Fibroblast of lung (primary cell): ENCODE results near the gene FUT1. TPM values are rescaled to one million over a fixed set of nuclear protein-coding genes. Genes with fewer than 3 reads are reported as not detected.

ENCODE experiments used
- DNase-seq, 2 donors: peaks; one replicate each; pipeline versions ENCODE4 v3.0.0 to v3.0.0-alpha.2; 2010; ENCODE audit warnings: low read depth in 2 of 2
- H2AFZ ChIP-seq: 2 replicates; pipeline ENCODE4 v1.5.1; 2012; ENCODE audit warnings: low read length, control low read depth, inconsistent platforms
- H3K27ac ChIP-seq: 2 replicates; pipeline ENCODE4 v1.5.1; 2011; ENCODE audit warnings: low read length, control low read depth; ENCODE audit not compliant: insufficient read depth
- H3K27me3 ChIP-seq: 2 replicates; pipeline ENCODE4 v1.5.1; 2011; ENCODE audit warnings: mild to moderate bottlenecking, low read length; ENCODE audit not compliant: control insufficient read depth, insufficient read depth
- H3K36me3 ChIP-seq: 2 replicates; pipeline ENCODE4 v1.5.1; 2011; ENCODE audit warnings: low read length; ENCODE audit not compliant: control insufficient read depth, insufficient read depth
- H3K4me1 ChIP-seq: 2 replicates; pipeline ENCODE4 v1.5.1; 2011; ENCODE audit warnings: low read length; ENCODE audit not compliant: control insufficient read depth, insufficient read depth; ENCODE audit errors: extremely low read depth
- H3K4me2 ChIP-seq: 2 replicates; pipeline ENCODE4 v1.5.1; 2011; ENCODE audit warnings: low read length, control low read depth; ENCODE audit not compliant: insufficient read depth; ENCODE audit errors: extremely low read depth
- H3K4me3 ChIP-seq, 4 experiments: fragments of 200-600 bp in 1 of 4; sonication (generic) in 1 of 4; replicated peaks in 1 of 4; 2 replicates each; pipeline ENCODE4 v1.5.1; 2011 to 2016; ENCODE audit warnings: low read length in 4 of 4, low read depth in 3 of 4, mild to moderate bottlenecking in 3 of 4, control low read depth in 2 of 4, inconsistent platforms in 1 of 4, mixed read lengths in 1 of 4; ENCODE audit not compliant: insufficient read depth in 1 of 4; ENCODE audit errors: control extremely low read depth in 1 of 4
- H3K79me2 ChIP-seq: 2 replicates; pipeline ENCODE4 v1.5.1; 2012; ENCODE audit warnings: mild to moderate bottlenecking, low read length, inconsistent platforms; ENCODE audit not compliant: control insufficient read depth, insufficient read depth
- H3K9ac ChIP-seq: 2 replicates; pipeline ENCODE4 v1.5.1; 2011; ENCODE audit warnings: mild to moderate bottlenecking, low read length, control low read depth; ENCODE audit not compliant: insufficient read depth
- H3K9me3 ChIP-seq: 2 replicates; pipeline ENCODE4 v1.5.1; 2012; ENCODE audit warnings: low read depth, low read length; ENCODE audit not compliant: control insufficient read depth, insufficient read depth
- H4K20me1 ChIP-seq: 2 replicates; pipeline ENCODE4 v1.5.1; 2011; ENCODE audit warnings: low read length; ENCODE audit not compliant: control insufficient read depth, insufficient read depth; ENCODE audit errors: extremely low read depth
- CTCF ChIP-seq, 2 donors: IDR thresholded peaks in 1 of 2; conservative IDR thresholded peaks in 1 of 2; 1 replicate in 1 of 2; 2 replicates in 1 of 2; pipeline ENCODE4 v1.5.1; 2011 to 2012; ENCODE audit warnings: low read length in 2 of 2, control low read depth in 1 of 2, inconsistent platforms in 1 of 2, low read depth in 1 of 2, mild to moderate bottlenecking in 1 of 2
- EZH2 ChIP-seq: IDR thresholded peaks from 2 replicates; pipeline ENCODE4 v1.5.1; 2012; ENCODE audit warnings: low read length, control low read depth, mild to moderate bottlenecking; ENCODE audit errors: missing control alignments
- polyA plus RNA-seq, 2 donors: library from polyadenylated mRNA; depleted of rRNA in 1 of 2; stranded (reverse) in 1 of 2; unstranded in 1 of 2; fragments of >200 nt; gene quantifications; 2 replicates each; pipeline ENCODE4 v1.2.1, GENCODE V29; 2011 to 2012; ENCODE audit warnings: missing spikeins in 1 of 2
- total RNA-seq: library from RNA; depleted of rRNA; stranded (reverse); fragments of >200 nt; gene quantifications from 2 replicates; pipeline ENCODE4 v1.2.1, GENCODE V29; 2014

Gene FUT1
- total and polyA plus RNA-seq, 2 donors (not counting 1 experiment from before 2014, with no cell fraction given) = 0.02 to 0.17 TPM

- Histone ChIP-seq H3K36me3 (no peaks in the 10 kb centered on the region), H4K20me1 (no peaks in the 10 kb centered on the region), H3K27ac (no peak overlapping the region), H3K4me2 (no peak overlapping the region), H3K79me2 (no peaks in the 10 kb centered on the region), H3K27me3 (no peaks in the 10 kb centered on the region), H3K9me3 (no peaks in the 10 kb centered on the region), H2AFZ (no peak overlapping the region), H3K9ac (no peak overlapping the region), H3K4me1 (peaks cover 5% of the 10 kb centered on the region), H3K4me3 (no peak overlapping the region)
- TF ChIP-seq CTCF (conservative IDR thresholded peaks at IDR 0.05 in 1 of 2, IDR thresholded peaks at IDR 0.05 in 1 of 2; ENCODE audit: low read depth in 1 of 2, low read length in 2 of 2) = no peak
- no peak for TF ChIP-seq EZH2
- no peak for DNase-seq
These were observed 44.0 kb downstream of the FUT1 start for GRCh38 chr19:48708471-48708870.

- no peak overlapping the region for H2AFZ ChIP-seq
- no peaks in the 10 kb centered on the region for H3K9me3 ChIP-seq
- H3K4me3 ChIP-seq = no peak overlapping the region
- H3K4me1 ChIP-seq = no peaks in the 10 kb centered on the region
- no peak overlapping the region for H3K27ac ChIP-seq
- H3K4me2 ChIP-seq = no peak overlapping the region
- no peak for DNase-seq
- no peak for TF ChIP-seq EZH2
- no peak for TF ChIP-seq CTCF (conservative IDR thresholded peaks at IDR 0.05 in 1 of 2, IDR thresholded peaks at IDR 0.05 in 1 of 2; ENCODE audit: low read depth in 1 of 2, low read length in 2 of 2)
- H3K9ac ChIP-seq = no peak overlapping the region
- no peaks in the 10 kb centered on the region for H3K79me2 ChIP-seq
- no peaks in the 10 kb centered on the region for H3K27me3 ChIP-seq
- no peaks in the 10 kb centered on the region for H4K20me1 ChIP-seq
- no peaks in the 10 kb centered on the region for H3K36me3 ChIP-seq
These were observed 47.0 kb downstream of the FUT1 start for GRCh38 chr19:48705431-48705830.

DNA sequence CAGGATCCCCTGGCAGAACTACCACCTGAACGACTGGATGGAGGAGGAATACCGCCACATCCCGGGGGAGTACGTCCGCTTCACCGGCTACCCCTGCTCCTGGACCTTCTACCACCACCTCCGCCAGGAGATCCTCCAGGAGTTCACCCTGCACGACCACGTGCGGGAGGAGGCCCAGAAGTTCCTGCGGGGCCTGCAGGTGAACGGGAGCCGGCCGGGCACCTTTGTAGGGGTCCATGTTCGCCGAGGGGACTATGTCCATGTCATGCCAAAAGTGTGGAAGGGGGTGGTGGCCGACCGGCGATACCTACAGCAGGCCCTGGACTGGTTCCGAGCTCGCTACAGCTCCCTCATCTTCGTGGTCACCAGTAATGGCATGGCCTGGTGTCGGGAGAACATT, 49.1 kb downstream of the FUT1 start:
- Histone ChIP-seq H3K36me3 (no peaks in the 10 kb centered on the region), H2AFZ (no peak overlapping the region), H3K4me2 (no peak overlapping the region), H3K9me3 (no peaks in the 10 kb centered on the region), H4K20me1 (no peaks in the 10 kb centered on the region), H3K79me2 (no peaks in the 10 kb centered on the region), H3K27me3 (no peaks in the 10 kb centered on the region), H3K4me3 (no peak overlapping the region), H3K27ac (no peak overlapping the region), H3K9ac (no peak overlapping the region), H3K4me1 (peaks cover 2% of the 10 kb centered on the region)
- TF ChIP-seq EZH2 (no peak), CTCF (conservative IDR thresholded peaks at IDR 0.05 in 1 of 2, IDR thresholded peaks at IDR 0.05 in 1 of 2; ENCODE audit: low read depth in 1 of 2, low read length in 2 of 2) (no peak)
- no peak for DNase-seq
